IMR-90 (cell line): ENCODE data around the gene LTBP1. TPM values are rescaled to one million over a fixed set of nuclear protein-coding genes. Genes with fewer than 3 reads are reported as not detected.

ENCODE experiments used
- ATAC-seq: fragments of 200-7000 bp; cut with Tn5 transposase; 2 replicates; pipeline ENCODE4 v1.9.1; 2020; ENCODE audit warnings: low read depth, mild to moderate bottlenecking, moderate library complexity
- BruUV-seq: library from RNA; stranded (reverse); fragments of 400-500 nt; replicated peaks from 2 replicates; lab custom pipeline; 2021; lab: Mats Ljungman, UMichigan
- CTCF ChIA-PET: fragments of 300-600 bp; formaldehyde crosslinking; extraction: SDS; loops from one replicate; lab custom pipeline; 2021; ENCODE audit warnings: antibody characterized with exemption; lab: Yijun Ruan, JAX
- POLR2A ChIA-PET: fragments of 300-600 bp; sonication (Branson Sonifier 250); formaldehyde crosslinking; loops from one replicate; lab custom pipeline; 2022; ENCODE audit warnings: antibody characterized with exemption; ENCODE audit not compliant: unreplicated experiment; lab: Charles Lee
- DNase-seq: peaks from one replicate; pipeline ENCODE4 v3.0.0; 2013
- H2AFZ ChIP-seq: replicated peaks from 2 replicates; pipeline ENCODE3; 2013; ENCODE audit warnings: low read length, mild to moderate bottlenecking; ENCODE audit not compliant: poor library complexity
- H2AK5ac ChIP-seq: 2 replicates; pipeline ENCODE4 v1.6.1; 2013; ENCODE audit warnings: low read depth, low read length, inconsistent platforms
- H2AK9ac ChIP-seq: replicated peaks from 2 replicates; pipeline ENCODE3; 2013; ENCODE audit warnings: mild to moderate bottlenecking, low read depth, low read length, moderate library complexity; ENCODE audit not compliant: poor library complexity
- H2BK120ac ChIP-seq: 2 replicates; pipeline ENCODE4 v1.6.1; 2013; ENCODE audit warnings: low read depth, low read length, inconsistent platforms
- H2BK15ac ChIP-seq: 3 replicates; pipeline ENCODE4 v1.6.1; 2013; ENCODE audit warnings: low read depth, low read length, inconsistent platforms
- H2BK20ac ChIP-seq: 2 replicates; pipeline ENCODE4 v1.6.1; 2013; ENCODE audit warnings: low read depth, mild to moderate bottlenecking, inconsistent platforms, low read length, moderate library complexity
- H2BK5ac ChIP-seq: 2 replicates; pipeline ENCODE4 v1.6.1; 2013; ENCODE audit warnings: mild to moderate bottlenecking, low read depth, low read length, inconsistent platforms; ENCODE audit not compliant: poor library complexity, severe bottlenecking
- H3K14ac ChIP-seq: replicated peaks from 2 replicates; pipeline ENCODE4 v1.6.1; 2013; ENCODE audit warnings: low read depth, low read length, inconsistent platforms
- H3K18ac ChIP-seq: 2 replicates; pipeline ENCODE4 v1.6.1; 2013; ENCODE audit warnings: low read depth, low read length, control low read depth
- H3K23ac ChIP-seq: 2 replicates; pipeline ENCODE4 v1.6.1; 2013; ENCODE audit warnings: low read depth, low read length, inconsistent platforms
- H3K27ac ChIP-seq: 2 replicates; pipeline ENCODE4 v1.5.1; 2013; ENCODE audit warnings: mild to moderate bottlenecking, control low read depth, low read length; ENCODE audit not compliant: insufficient read depth
- H3K27me3 ChIP-seq: 2 replicates; pipeline ENCODE4 v1.6.1; 2013; ENCODE audit warnings: low read length; ENCODE audit not compliant: control insufficient read depth, insufficient read depth
- H3K36me3 ChIP-seq: 2 replicates; pipeline ENCODE4 v1.6.1; 2013; ENCODE audit warnings: low read length, mixed read lengths; ENCODE audit not compliant: control insufficient read depth, insufficient read depth
- H3K4ac ChIP-seq: 2 replicates; pipeline ENCODE4 v1.6.1; 2013; ENCODE audit warnings: low read depth, low read length, inconsistent platforms
- H3K4me1 ChIP-seq: 2 replicates; pipeline ENCODE4 v1.6.1; 2013; ENCODE audit warnings: low read length, mixed read lengths; ENCODE audit not compliant: control insufficient read depth, insufficient read depth
- H3K4me2 ChIP-seq: 2 replicates; pipeline ENCODE4 v1.6.1; 2013; ENCODE audit warnings: low read depth, mild to moderate bottlenecking, control low read depth, low read length, moderate library complexity
- H3K4me3 ChIP-seq: 2 replicates; pipeline ENCODE4 v1.5.1; 2013; ENCODE audit warnings: low read depth, mild to moderate bottlenecking, control low read depth, low read length, moderate library complexity; ENCODE audit not compliant: insufficient read depth
- H3K56ac ChIP-seq: 2 replicates; pipeline ENCODE4 v1.6.1; 2013; ENCODE audit warnings: low read length, inconsistent platforms; ENCODE audit not compliant: insufficient read depth; ENCODE audit errors: extremely low read depth
- H3K79me1 ChIP-seq, 2 experiments: 2 replicates each; pipeline ENCODE4 v1.6.1; 2013; ENCODE audit warnings: low read length in 2 of 2, inconsistent platforms in 1 of 2, low read depth in 1 of 2
- H3K9ac ChIP-seq: 2 replicates; pipeline ENCODE4 v1.6.1; 2013; ENCODE audit warnings: low read depth, low read length, control low read depth
- H3K9me1 ChIP-seq: 2 replicates; pipeline ENCODE4 v1.6.1; 2013; ENCODE audit warnings: low read length, inconsistent platforms; ENCODE audit not compliant: insufficient read depth
- H3K9me3 ChIP-seq: 2 replicates; pipeline ENCODE4 v1.6.1; 2013; ENCODE audit warnings: low read length; ENCODE audit not compliant: control insufficient read depth, insufficient read depth
- H4K20me1 ChIP-seq: 2 replicates; pipeline ENCODE4 v1.6.1; 2013; ENCODE audit warnings: low read length, inconsistent platforms; ENCODE audit not compliant: insufficient read depth
- H4K5ac ChIP-seq: 2 replicates; pipeline ENCODE4 v1.6.1; 2013; ENCODE audit warnings: mild to moderate bottlenecking, low read depth, low read length, control low read depth
- H4K8ac ChIP-seq, 2 experiments: 2 replicates each; pipeline ENCODE4 v1.6.1; 2013; ENCODE audit warnings: low read depth in 2 of 2, low read length in 2 of 2, control low read depth in 1 of 2, inconsistent platforms in 1 of 2
- H4K91ac ChIP-seq: 2 replicates; pipeline ENCODE4 v1.6.1; 2013; ENCODE audit warnings: low read depth, low read length, inconsistent platforms; ENCODE audit not compliant: insufficient read depth
- CEBPB ChIP-seq: IDR thresholded peaks from 2 replicates; pipeline ENCODE4 v1.6.1; 2012; ENCODE audit warnings: low read depth, low read length, improper control_type of control experiment
- NFE2L2 ChIP-seq: fragments of 150-350 bp; IDR thresholded peaks from 2 replicates; pipeline ENCODE4 v1.6.1; 2016; ENCODE audit warnings: low read depth, mild to moderate bottlenecking, low read length
- RAD21 ChIP-seq: IDR thresholded peaks from 2 replicates; pipeline ENCODE4 v1.6.1; 2012; ENCODE audit warnings: low read length, improper control_type of control experiment
- WGBS, 2 experiments: methylation state at CpG; one replicate each; pipeline versions ENCODE4 v1.1.5 to v1.1.7; 2013; ENCODE audit warnings: missing lambda C conversion rate in 2 of 2; ENCODE audit not compliant: insufficient read length in 1 of 2; ENCODE audit errors: extremely low coverage in 2 of 2; 5-methylcytosine and 5-hydroxymethylcytosine counted together
- dilution Hi-C: fragments of 300-500 bp; cut with HindIII; formaldehyde crosslinking; loops from one replicate; pipeline ENCODE4 v1.14.3; 2018; ENCODE audit warnings: low sequenced_read_pairs; ENCODE audit not compliant: unreplicated experiment
- in situ Hi-C: fragments of 300-500 bp; cut with MboI; formaldehyde crosslinking; loops from 3 replicates; pipeline ENCODE4 v1.14.3; 2019; ENCODE audit warnings: low sequenced_read_pairs, inconsistent platforms, mixed read lengths
- intact Hi-C: fragments of 100-400 bp; cut with micrococcal nuclease; formaldehyde crosslinking; loops from 2 replicates; pipeline ENCODE4 v1.10.0; 2022
- polyA plus RNA-seq, 3 experiments: library from polyadenylated mRNA; depleted of rRNA; stranded (reverse); fragments of >200 nt; gene quantifications; 2 replicates each; pipeline ENCODE4 v1.2.3, GENCODE V29; 2012; ENCODE audit warnings: low replicate concordance in 1 of 3
- total RNA-seq: library from RNA; depleted of rRNA; stranded (reverse); fragments of >200 nt; gene quantifications from 2 replicates; pipeline ENCODE4 v1.2.3, GENCODE V29; 2012

The LTBP1 gene
- total and polyA plus RNA-seq, 2 of the 4 experiments (the other 2 are of a cell fraction) = 235 to 326 TPM

- H2AK9ac ChIP-seq = no peak overlapping the region
- peaks cover 15% of the 10 kb centered on the region; the same call in 1 of the 2 replicates for H4K20me1 ChIP-seq
- H2AFZ ChIP-seq = no peak overlapping the region
- no peak overlapping the region for H4K8ac ChIP-seq
- H3K9me1 ChIP-seq = peaks cover 14% of the 10 kb centered on the region
- peaks cover 11% of the 10 kb centered on the region for H3K4me1 ChIP-seq
- no peak overlapping the region for H3K9ac ChIP-seq
- DNase-seq (no peak), ATAC-seq (no peak)
- WGBS, 2 experiments = no CpG with 5 or more reads among the region's 4 CpGs
- BruUV-seq = no TSS peak
- H2BK5ac ChIP-seq = no peak overlapping the region
- no peak overlapping the region for H3K23ac ChIP-seq
- no peak overlapping the region for H3K14ac ChIP-seq
- peaks cover 58 to 82% of the 10 kb centered on the region in 2 experiments for H3K79me1 ChIP-seq
- TF ChIP-seq RAD21 (no peak), NFE2L2 (no peak), CEBPB (0 out of 2 replicates have a peak, but pooled peaks have one; percentile 7)
- no peak overlapping the region for H3K56ac ChIP-seq
- H3K4me2 ChIP-seq = no peak overlapping the region
- no peak overlapping the region for H4K91ac ChIP-seq
- H4K5ac ChIP-seq = no peak overlapping the region
- no peaks in the 10 kb centered on the region for H3K27me3 ChIP-seq
- no peak overlapping the region for H3K18ac ChIP-seq
- no peak overlapping the region for H2BK20ac ChIP-seq
- dilution Hi-C loops = no loop called here
- no peak overlapping the region for H2BK120ac ChIP-seq
- no peak overlapping the region for H3K27ac ChIP-seq
- POLR2A ChIA-PET = no interaction called here
- intact Hi-C loops = no loop called here
- no peaks in the 10 kb centered on the region for H3K9me3 ChIP-seq
- peaks cover 26% of the 10 kb centered on the region for H3K36me3 ChIP-seq
- H2AK5ac ChIP-seq = no peak overlapping the region
- no peak overlapping the region for H3K4ac ChIP-seq
- no peak overlapping the region for H2BK15ac ChIP-seq
- CTCF ChIA-PET = no interaction called here
- H3K4me3 ChIP-seq = no peak overlapping the region
- in situ Hi-C loops = no loop called here
These were observed 234.7 kb downstream of the LTBP1 start for GRCh38 chr2:33181466-33181865.
